Endodermal cell (in vitro differentiated cells): ENCODE results near the gene C4BPA. TPM values are rescaled to one million over a fixed set of nuclear protein-coding genes. Genes with fewer than 3 reads are reported as not detected.

Experiments used
- DNase-seq: peaks from one replicate; pipeline ENCODE4 v3.0.0-alpha.2; 2017
- H3K27ac ChIP-seq: 2 replicates; pipeline ENCODE4 v1.5.1; 2013; ENCODE audit warnings: mild to moderate bottlenecking, low read depth, low read length, moderate library complexity
- H3K27me3 ChIP-seq: 2 replicates; pipeline ENCODE4 v1.6.1; 2013; ENCODE audit warnings: mild to moderate bottlenecking, low read length, moderate library complexity; ENCODE audit not compliant: insufficient read depth, control insufficient read depth, poor library complexity, severe bottlenecking
- H3K36me3 ChIP-seq: 2 replicates; pipeline ENCODE4 v1.7.0; 2013; ENCODE audit warnings: mild to moderate bottlenecking, low read length, moderate library complexity; ENCODE audit not compliant: control insufficient read depth, insufficient read depth
- H3K4me1 ChIP-seq: one replicate; pipeline ENCODE4 v1.7.0; 2013; ENCODE audit warnings: low read length; ENCODE audit not compliant: control insufficient read depth, insufficient read depth
- H3K4me3 ChIP-seq: 2 replicates; pipeline ENCODE4 v1.5.1; 2013; ENCODE audit warnings: mild to moderate bottlenecking, low read length, moderate library complexity
- H3K9ac ChIP-seq: 2 replicates; pipeline ENCODE4 v1.6.1; 2013; ENCODE audit warnings: mild to moderate bottlenecking, low read length, moderate library complexity; ENCODE audit not compliant: poor library complexity, severe bottlenecking; ENCODE audit errors: extremely low read depth
- H3K9me3 ChIP-seq: 2 replicates; pipeline ENCODE4 v1.6.1; 2013; ENCODE audit warnings: mild to moderate bottlenecking, low read length, moderate library complexity; ENCODE audit not compliant: control insufficient read depth
- H3K27ac Mint-ChIP-seq: 2 replicates; pipeline ENCODE4 v1.8.0; 2020; ENCODE audit warnings: mixed read lengths
- H3K27me3 Mint-ChIP-seq: 2 replicates; pipeline ENCODE4 v1.8.0; 2021; ENCODE audit warnings: mild to moderate bottlenecking, mixed read lengths; ENCODE audit not compliant: insufficient read depth
- H3K36me3 Mint-ChIP-seq: 2 replicates; pipeline ENCODE4 v1.8.0; 2020; ENCODE audit warnings: low read depth, mixed read lengths
- H3K4me1 Mint-ChIP-seq: 2 replicates; pipeline ENCODE4 v1.8.0; 2020; ENCODE audit warnings: mixed read lengths
- H3K4me3 Mint-ChIP-seq: 2 replicates; pipeline ENCODE4 v1.8.0; 2020; ENCODE audit warnings: mild to moderate bottlenecking, moderate library complexity, mixed read lengths
- H3K9me3 Mint-ChIP-seq: 2 replicates; pipeline ENCODE4 v1.8.0; 2020; ENCODE audit warnings: mild to moderate bottlenecking, mixed read lengths
- CTCF ChIP-seq: fragments of 200-600 bp; sonication (generic); conservative IDR thresholded peaks from 2 replicates; pipeline ENCODE4 v1.5.0; 2021; ENCODE audit warnings: antibody characterized with exemption, mild to moderate bottlenecking
- WGBS, 2 experiments: methylation state at CpG; one replicate each; pipeline versions ENCODE4 v1.1.5 to v1.1.7; 2013; ENCODE audit warnings: missing lambda C conversion rate in 2 of 2, mixed read lengths in 1 of 2; ENCODE audit not compliant: insufficient coverage in 1 of 2, insufficient read length in 1 of 2; 5-methylcytosine and 5-hydroxymethylcytosine counted together
- total RNA-seq, 2 donors: library from RNA; stranded (reverse); fragmentation: NEBNext Ultra II Directional in 1 of 2; extraction: Animal tissue kit (Norgen Biotek cat#: 25700) in 1 of 2; gene quantifications; 2 replicates in 1 of 2; 3 replicates in 1 of 2; pipeline ENCODE4 v1.2.1, GENCODE V29; 2021

Gene C4BPA
- total RNA-seq, 2 donors from 2014 or later, result not detected

- Histone ChIP-seq H3K36me3 (peaks cover 4% of the 10 kb centered on the region), H3K4me3 (no peak overlapping the region), H3K27me3 (no peaks in the 10 kb centered on the region), H3K9ac (no peak overlapping the region), H3K4me1 (no peaks in the 10 kb centered on the region), H3K9me3 (no peaks in the 10 kb centered on the region), H3K27ac (no peak overlapping the region)
- no peak overlapping the region for H3K27ac Mint-ChIP-seq
- H3K4me1 Mint-ChIP-seq, result no peaks in the 10 kb centered on the region
- no peaks in the 10 kb centered on the region for H3K9me3 Mint-ChIP-seq
- H3K36me3 Mint-ChIP-seq, result peaks cover 39% of the 10 kb centered on the region
- H3K27me3 Mint-ChIP-seq, result no peaks in the 10 kb centered on the region
- no peak overlapping the region for H3K4me3 Mint-ChIP-seq
- WGBS, 2 experiments, result 77 to 80% methylated on average over 2 to 5 of the region's 5 CpGs
- DNase-seq, result peak; percentile 2
- no peak for TF ChIP-seq CTCF
Observed at GRCh38 chr1:207067665-207068064, 36.4 kb upstream of the C4BPA start.

DNA sequence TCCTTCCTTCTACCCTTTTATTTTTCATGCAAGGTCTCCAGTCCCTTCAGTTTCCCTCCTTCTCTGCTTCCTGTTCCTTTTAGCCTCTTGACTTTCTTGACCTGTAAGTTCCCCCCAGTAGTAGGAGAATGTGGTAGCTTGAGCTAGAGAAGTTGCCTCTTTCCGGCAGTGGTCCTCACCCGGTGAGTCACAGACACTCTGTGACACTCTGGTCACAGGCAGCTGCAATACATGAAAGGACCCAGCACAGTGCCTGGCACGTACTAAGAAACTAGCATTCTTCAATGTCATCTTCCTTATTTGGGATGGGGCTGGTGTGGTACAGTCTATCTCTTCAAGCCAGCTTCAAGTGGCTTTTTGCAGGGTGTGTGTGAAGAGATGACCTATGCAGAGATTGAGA is 35.0 kb upstream of the C4BPA start:
- Mint-ChIP-seq H3K4me3 (no peak overlapping the region), H3K27ac (no peak overlapping the region)
- 93% methylated on average over 3 of the region's 3 CpGs; no CpG with 5 or more reads in 1 of the 2 experiments for WGBS, 2 experiments

GRCh38 chr1:207069858-207070506 is 34.1 kb upstream of the C4BPA start:
- Mint-ChIP-seq H3K36me3 (peaks cover 25% of the 10 kb centered on the region), H3K27ac (no peak overlapping the region), H3K27me3 (no peaks in the 10 kb centered on the region), H3K4me3 (no peak overlapping the region), H3K4me1 (no peaks in the 10 kb centered on the region), H3K9me3 (no peaks in the 10 kb centered on the region)
- peak; percentile 24 for DNase-seq
- no peak for TF ChIP-seq CTCF
- H3K9ac ChIP-seq, result no peak overlapping the region
- H3K4me3 ChIP-seq, result no peak overlapping the region
- no peaks in the 10 kb centered on the region for H3K9me3 ChIP-seq
- H3K27me3 ChIP-seq, result no peaks in the 10 kb centered on the region
- H3K4me1 ChIP-seq, result peaks cover 1% of the 10 kb centered on the region
- peaks cover 4% of the 10 kb centered on the region for H3K36me3 ChIP-seq
- no peak overlapping the region for H3K27ac ChIP-seq
- WGBS, 2 experiments, result 95 to 97% methylated on average over 4 to 5 of the region's 5 CpGs

More for the DNA sequence above, 35.0 kb upstream of the C4BPA start:
- Mint-ChIP-seq H3K36me3 (peaks cover 34% of the 10 kb centered on the region), H3K27me3 (no peaks in the 10 kb centered on the region), H3K4me1 (no peaks in the 10 kb centered on the region), H3K9me3 (no peaks in the 10 kb centered on the region)
- Histone ChIP-seq H3K4me3 (no peak overlapping the region), H3K9ac (no peak overlapping the region), H3K9me3 (no peaks in the 10 kb centered on the region), H3K27me3 (no peaks in the 10 kb centered on the region), H3K27ac (no peak overlapping the region), H3K36me3 (peaks cover 4% of the 10 kb centered on the region), H3K4me1 (no peaks in the 10 kb centered on the region)
- peak; percentile 5 for DNase-seq
- no peak for TF ChIP-seq CTCF
